ENCODE results near the gene MYLK. TPM values are rescaled to one million over a fixed set of nuclear protein-coding genes. Genes with fewer than 3 reads are reported as not detected.
"Not testable (repeated sequence)": the region's sequence is repeated elsewhere in the genome, so short reads cannot be mapped to it uniquely, and the experiment has no call there.

Gene MYLK
- total and polyA plus RNA-seq, 2 experiments from 2014 or later = 13.1 to 27.1 TPM

DNA sequence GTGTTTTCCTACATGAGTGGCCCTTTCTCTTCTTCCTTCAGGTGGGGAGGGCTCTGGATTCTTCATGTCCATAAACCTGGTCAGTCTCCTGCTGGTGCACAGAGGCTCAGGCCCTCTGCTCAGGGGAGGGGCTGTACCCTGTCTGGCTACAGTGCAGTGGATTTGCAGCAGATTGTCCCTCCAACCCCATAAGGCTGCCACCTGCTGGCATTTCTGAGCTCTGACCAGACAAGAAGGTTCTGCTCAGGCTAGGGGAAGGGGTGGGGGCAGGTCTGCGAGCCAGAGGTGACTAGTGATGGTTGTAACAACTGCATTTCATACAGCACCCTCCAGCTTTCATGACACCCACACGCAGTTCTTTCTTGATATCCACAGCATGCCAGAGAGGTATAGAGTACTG is 182.1 kb downstream of the MYLK start:
- not testable (repeated sequence) for H4K20me1 ChIP-seq (ENCODE audit: insufficient read depth, poor library complexity, severe bottlenecking); H3K9me3 ChIP-seq (ENCODE audit: low read depth); H2AFZ ChIP-seq; H3K79me2 ChIP-seq; H3K27ac ChIP-seq; H3K4me2 ChIP-seq; H3K9me2 ChIP-seq (replicated peaks; ENCODE audit: insufficient read depth); H3K36me3 ChIP-seq (replicated peaks; ENCODE audit: insufficient read depth, low read depth); H3K27me3 ChIP-seq; H3K4me3 ChIP-seq
- TF ChIP-seq, protein P1, sequence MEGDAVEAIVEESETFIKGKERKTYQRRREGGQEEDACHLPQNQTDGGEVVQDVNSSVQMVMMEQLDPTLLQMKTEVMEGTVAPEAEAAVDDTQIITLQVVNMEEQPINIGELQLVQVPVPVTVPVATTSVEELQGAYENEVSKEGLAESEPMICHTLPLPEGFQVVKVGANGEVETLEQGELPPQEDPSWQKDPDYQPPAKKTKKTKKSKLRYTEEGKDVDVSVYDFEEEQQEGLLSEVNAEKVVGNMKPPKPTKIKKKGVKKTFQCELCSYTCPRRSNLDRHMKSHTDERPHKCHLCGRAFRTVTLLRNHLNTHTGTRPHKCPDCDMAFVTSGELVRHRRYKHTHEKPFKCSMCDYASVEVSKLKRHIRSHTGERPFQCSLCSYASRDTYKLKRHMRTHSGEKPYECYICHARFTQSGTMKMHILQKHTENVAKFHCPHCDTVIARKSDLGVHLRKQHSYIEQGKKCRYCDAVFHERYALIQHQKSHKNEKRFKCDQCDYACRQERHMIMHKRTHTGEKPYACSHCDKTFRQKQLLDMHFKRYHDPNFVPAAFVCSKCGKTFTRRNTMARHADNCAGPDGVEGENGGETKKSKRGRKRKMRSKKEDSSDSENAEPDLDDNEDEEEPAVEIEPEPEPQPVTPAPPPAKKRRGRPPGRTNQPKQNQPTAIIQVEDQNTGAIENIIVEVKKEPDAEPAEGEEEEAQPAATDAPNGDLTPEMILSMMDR (IDR thresholded peaks at IDR 0.05; ENCODE audit: poor library complexity) = peak; percentile 65
- H3K4me1 ChIP-seq (ENCODE audit: insufficient read depth) = peaks cover 10% of the 10 kb centered on the region
- DNase-seq (ENCODE audit: low spot score) = peak; percentile 73
- 34% methylated on average over 2 of the region's 2 CpGs for WGBS (ENCODE audit: low lambda C conversion rate, missing lambda C conversion rate)

- WGBS (ENCODE audit: low lambda C conversion rate, missing lambda C conversion rate) = 81% methylated on average over 16 of the region's 23 CpGs
- Histone ChIP-seq H3K27me3 (no peaks in the 10 kb centered on the region), H2AFZ (no peak overlapping the region), H3K9me2 (replicated peaks; ENCODE audit: insufficient read depth) (no peaks in the 10 kb centered on the region), H3K27ac (peak overlapping the region; percentile 2), H3K79me2 (no peaks in the 10 kb centered on the region), H3K4me2 (peak overlapping the region; percentile 39), H4K20me1 (ENCODE audit: insufficient read depth, poor library complexity, severe bottlenecking) (no peaks in the 10 kb centered on the region), H3K4me1 (ENCODE audit: insufficient read depth) (peaks cover 20% of the 10 kb centered on the region), H3K9me3 (ENCODE audit: low read depth) (no peaks in the 10 kb centered on the region), H3K4me3 (no peak overlapping the region), H3K36me3 (replicated peaks; ENCODE audit: insufficient read depth, low read depth) (no peaks in the 10 kb centered on the region)
- TF ChIP-seq, protein P1 (IDR thresholded peaks at IDR 0.05; ENCODE audit: poor library complexity) = no peak
- DNase-seq (ENCODE audit: low spot score) = peak; percentile 28
Measured at GRCh38 chr3:123700791-123701722, 183.1 kb downstream of the MYLK start.

GRCh38 chr3:123698813-123699212 is 185.3 kb downstream of the MYLK start:
- H3K4me3 ChIP-seq = no peak overlapping the region
- H3K27me3 ChIP-seq = no peaks in the 10 kb centered on the region
- no peaks in the 10 kb centered on the region for H4K20me1 ChIP-seq (ENCODE audit: insufficient read depth, poor library complexity, severe bottlenecking)
- no peak for DNase-seq (ENCODE audit: low spot score)
- TF ChIP-seq, protein P1 (IDR thresholded peaks at IDR 0.05; ENCODE audit: poor library complexity) = no peak
- TF ChIP-seq EZH2phosphoT487 (IDR thresholded peaks at IDR 0.05; ENCODE audit: low read depth, severe bottlenecking, unreplicated experiment) (no peak), EZH2 (IDR thresholded peaks at IDR 0.05; ENCODE audit: borderline replicate concordance) (no peak)
- no peaks in the 10 kb centered on the region for H3K9me3 ChIP-seq (ENCODE audit: low read depth)
- no peaks in the 10 kb centered on the region for H3K79me2 ChIP-seq
- no peaks in the 10 kb centered on the region for H3K9me2 ChIP-seq (replicated peaks; ENCODE audit: insufficient read depth)
- H3K4me2 ChIP-seq = peak overlapping the region; percentile 25
- WGBS (ENCODE audit: low lambda C conversion rate, missing lambda C conversion rate) = 70% methylated on average over 5 of the region's 5 CpGs
- peaks cover 39% of the 10 kb centered on the region for H3K4me1 ChIP-seq (ENCODE audit: insufficient read depth)
- H3K27ac ChIP-seq = no peak overlapping the region
- no peak overlapping the region for H2AFZ ChIP-seq
- no peaks in the 10 kb centered on the region for H3K36me3 ChIP-seq (replicated peaks; ENCODE audit: insufficient read depth, low read depth)
